HG03521 (cell line): ENCODE measurements around the gene DIAPH1.

Experiments
- ATAC-seq: cut with Tn5 transposase; IDR thresholded peaks from one replicate; pipeline ENCODE4 v1.9.1; 2021; ENCODE audit warnings: mild to moderate bottlenecking, moderate library complexity; ENCODE audit not compliant: unreplicated experiment

Gene DIAPH1

DNA sequence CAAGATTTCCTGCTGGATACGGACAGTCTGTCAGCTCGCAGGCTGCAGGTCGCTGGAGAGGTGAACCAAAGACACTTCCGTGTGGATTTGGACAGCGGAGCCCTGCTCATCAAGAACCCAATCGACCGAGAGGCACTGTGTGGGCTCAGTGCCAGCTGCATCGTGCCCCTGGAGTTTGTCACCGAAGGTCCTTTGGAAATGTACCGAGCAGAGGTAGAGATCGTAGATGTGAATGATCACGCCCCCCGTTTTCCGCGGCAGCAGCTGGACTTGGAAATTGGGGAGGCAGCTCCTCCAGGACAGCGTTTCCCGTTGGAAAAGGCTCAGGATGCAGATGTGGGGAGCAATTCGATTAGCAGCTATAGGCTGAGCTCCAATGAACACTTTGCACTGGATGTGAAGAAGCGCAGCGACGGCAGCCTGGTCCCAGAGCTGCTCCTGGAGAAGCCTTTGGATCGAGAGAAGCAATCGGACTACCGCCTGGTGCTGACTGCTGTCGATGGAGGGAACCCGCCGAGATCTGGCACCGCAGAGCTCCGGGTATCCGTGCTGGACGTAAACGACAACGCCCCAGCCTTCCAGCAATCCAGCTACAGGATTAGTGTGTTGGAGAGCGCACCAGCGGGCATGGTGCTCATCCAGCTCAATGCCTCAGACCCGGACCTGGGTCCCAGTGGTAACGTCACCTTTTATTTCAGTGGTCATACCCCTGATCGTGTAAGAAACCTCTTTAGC, 133.3 kb downstream of the DIAPH1 start:
- no peak for ATAC-seq

- no peak for ATAC-seq
Observed at GRCh38 chr5:141484641-141485311, 134.0 kb downstream of the DIAPH1 start, which contains the start of gene PCDHGC4. Gene PCDHGC4, plus strand, starts transcription at chr5:141485030. Its CDS starts 144 bp downstream, at chr5:141485174.

GRCh38 chr5:141484310-141484640, 134.5 kb downstream of the DIAPH1 start:
- ATAC-seq = no peak

GRCh38 chr5:141483902-141484301, 134.9 kb downstream of the DIAPH1 start:
- ATAC-seq = no peak

- ATAC-seq = no peak
Observed at GRCh38 chr5:141479776-141480175, 139.0 kb downstream of the DIAPH1 start.

- no peak for ATAC-seq
Observed at GRCh38 chr5:141478321-141478945, 140.4 kb downstream of the DIAPH1 start.

- no peak for ATAC-seq
Observed at GRCh38 chr5:141477815-141478214, 141.0 kb downstream of the DIAPH1 start.

DNA sequence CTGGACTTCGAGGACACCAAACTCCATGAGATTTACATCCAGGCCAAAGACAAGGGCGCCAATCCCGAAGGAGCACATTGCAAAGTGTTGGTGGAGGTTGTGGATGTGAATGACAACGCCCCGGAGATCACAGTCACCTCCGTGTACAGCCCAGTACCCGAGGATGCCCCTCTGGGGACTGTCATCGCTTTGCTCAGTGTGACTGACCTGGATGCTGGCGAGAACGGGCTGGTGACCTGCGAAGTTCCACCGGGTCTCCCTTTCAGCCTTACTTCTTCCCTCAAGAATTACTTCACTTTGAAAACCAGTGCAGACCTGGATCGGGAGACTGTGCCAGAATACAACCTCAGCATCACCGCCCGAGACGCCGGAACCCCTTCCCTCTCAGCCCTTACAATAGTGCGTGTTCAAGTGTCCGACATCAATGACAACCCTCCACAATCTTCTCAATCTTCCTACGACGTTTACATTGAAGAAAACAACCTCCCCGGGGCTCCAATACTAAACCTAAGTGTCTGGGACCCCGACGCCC, 141.7 kb downstream of the DIAPH1 start:
- no peak for ATAC-seq

- peak; percentile 8 for ATAC-seq
Observed at GRCh38 chr5:141476132-141476911, 142.5 kb downstream of the DIAPH1 start.

DNA sequence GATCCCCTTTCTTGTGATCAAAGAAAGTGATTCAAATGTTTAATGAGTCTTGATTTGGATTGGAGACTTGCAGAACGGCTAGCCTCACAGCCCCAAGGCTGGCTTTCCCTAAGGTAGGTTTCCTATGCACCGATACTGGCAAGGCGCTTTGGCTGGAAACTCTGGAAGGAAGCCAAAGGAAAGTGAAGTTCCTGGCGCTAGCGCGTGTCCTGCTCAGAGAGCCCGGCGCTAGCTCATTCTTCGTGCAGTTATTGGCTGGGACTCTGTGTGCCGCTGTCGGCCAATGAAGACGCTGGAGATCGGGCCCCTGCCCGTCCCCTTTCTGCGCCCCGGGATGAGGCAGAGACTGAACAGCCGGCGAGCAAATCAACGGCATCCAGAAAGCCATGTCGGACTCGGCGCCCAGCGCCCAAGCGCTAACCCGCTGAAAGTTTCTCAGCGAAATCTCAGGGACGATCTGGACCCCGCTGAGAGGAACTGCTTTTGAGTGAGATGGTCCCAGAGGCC, 143.1 kb downstream of the DIAPH1 start, which contains the start of gene PCDHGC3:
PCDHGC3 (plus strand) TSS at position 342 of the 507 bp plus-strand sequence; CDS start at position 493, 151 bp downstream.
- peak; percentile 96 for ATAC-seq

GRCh38 chr5:141465351-141465750, 153.4 kb downstream of the DIAPH1 start:
- ATAC-seq = no peak
